ENCODE data around the gene FUCA2.

- TF ChIP-seq ARNTL (CRISPR knock-in tag; IDR thresholded peaks at IDR 0.05; ENCODE audit: borderline replicate concordance, low read depth) (no peak), BACH2 (CRISPR knock-in tag; IDR thresholded peaks at IDR 0.05; ENCODE audit: borderline replicate concordance) (no peak), PATZ1 (CRISPR knock-in tag; IDR thresholded peaks at IDR 0.05; ENCODE audit: borderline replicate concordance) (no peak), TSHZ2 (CRISPR knock-in tag; IDR thresholded peaks at IDR 0.05) (no peak), POU6F1 (CRISPR knock-in tag; IDR thresholded peaks at IDR 0.05; ENCODE audit: borderline replicate concordance, low read depth) (no peak), OSR1 (CRISPR knock-in tag; IDR thresholded peaks at IDR 0.05) (no peak), RARB (CRISPR knock-in tag; IDR thresholded peaks at IDR 0.05) (no peak), SNAI2 (CRISPR knock-in tag; IDR thresholded peaks at IDR 0.05) (no peak)
Observed at GRCh38 chr6:143476545-143476944, 35.0 kb downstream of the FUCA2 start.

Data from SK-N-SH treated with all-trans-retinoic acid at 6 μM for 48 hours (cell line).